ENCODE measurements around the gene TENM4. TPM values are rescaled to one million over a fixed set of nuclear protein-coding genes. Genes with fewer than 3 reads are reported as not detected.

The TENM4 gene
- total RNA-seq, 1 experiment from 2014 or later = 25.0 TPM

DNA sequence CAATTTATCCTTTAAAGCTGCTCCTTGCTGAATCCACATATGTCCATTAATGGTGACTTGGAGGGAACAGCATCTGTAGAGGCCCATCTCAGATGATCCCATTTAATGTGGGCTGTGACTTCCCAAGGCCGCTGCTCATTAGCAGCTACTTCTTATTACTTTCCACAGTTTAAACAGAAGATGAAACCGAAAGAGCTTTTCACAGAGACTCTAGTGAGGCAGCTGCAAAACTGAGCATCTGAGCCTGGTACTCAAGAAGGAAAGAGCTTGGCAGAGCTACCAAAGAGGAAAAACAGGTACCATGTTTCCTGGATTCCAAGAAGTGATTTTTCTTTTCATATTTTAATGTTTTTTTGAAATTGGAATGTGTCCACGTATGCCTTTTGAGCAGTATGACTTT, 755.7 kb downstream of the TENM4 start:
- no peak overlapping the region for H3K4me3 Mint-ChIP-seq
- TF ChIP-seq FOXJ3 (CRISPR knock-in tag; IDR thresholded peaks at IDR 0.05; ENCODE audit: borderline replicate concordance) (no peak), SMAD3 (CRISPR knock-in tag; IDR thresholded peaks at IDR 0.05; ENCODE audit: borderline replicate concordance) (no peak), GABPB1 (CRISPR knock-in tag; IDR thresholded peaks at IDR 0.05) (no peak), NR3C1 (CRISPR knock-in tag; conservative IDR thresholded peaks at IDR 0.05; ENCODE audit: low read depth) (no peak), ZNF396 (CRISPR knock-in tag; IDR thresholded peaks at IDR 0.05; ENCODE audit: borderline replicate concordance) (no peak), FOXK1 (CRISPR knock-in tag; IDR thresholded peaks at IDR 0.05) (no peak), JAZF1 (CRISPR knock-in tag; IDR thresholded peaks at IDR 0.05) (no peak), JUN (CRISPR knock-in tag; IDR thresholded peaks at IDR 0.05) (no peak), CREB1 (CRISPR knock-in tag; IDR thresholded peaks at IDR 0.05) (no peak), NR1H2 (CRISPR knock-in tag; IDR thresholded peaks at IDR 0.05) (no peak), ZNF219 (CRISPR knock-in tag; IDR thresholded peaks at IDR 0.05; ENCODE audit: borderline replicate concordance) (no peak)
- TF ChIP-seq, protein P1, sequence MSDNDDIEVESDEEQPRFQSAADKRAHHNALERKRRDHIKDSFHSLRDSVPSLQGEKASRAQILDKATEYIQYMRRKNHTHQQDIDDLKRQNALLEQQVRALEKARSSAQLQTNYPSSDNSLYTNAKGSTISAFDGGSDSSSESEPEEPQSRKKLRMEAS (CRISPR knock-in tag; IDR thresholded peaks at IDR 0.05) = no peak
- TF ChIP-seq, protein P2, sequence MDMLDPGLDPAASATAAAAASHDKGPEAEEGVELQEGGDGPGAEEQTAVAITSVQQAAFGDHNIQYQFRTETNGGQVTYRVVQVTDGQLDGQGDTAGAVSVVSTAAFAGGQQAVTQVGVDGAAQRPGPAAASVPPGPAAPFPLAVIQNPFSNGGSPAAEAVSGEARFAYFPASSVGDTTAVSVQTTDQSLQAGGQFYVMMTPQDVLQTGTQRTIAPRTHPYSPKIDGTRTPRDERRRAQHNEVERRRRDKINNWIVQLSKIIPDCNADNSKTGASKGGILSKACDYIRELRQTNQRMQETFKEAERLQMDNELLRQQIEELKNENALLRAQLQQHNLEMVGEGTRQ (CRISPR knock-in tag; IDR thresholded peaks at IDR 0.05) = no peak
- TF ChIP-seq, protein P3, sequence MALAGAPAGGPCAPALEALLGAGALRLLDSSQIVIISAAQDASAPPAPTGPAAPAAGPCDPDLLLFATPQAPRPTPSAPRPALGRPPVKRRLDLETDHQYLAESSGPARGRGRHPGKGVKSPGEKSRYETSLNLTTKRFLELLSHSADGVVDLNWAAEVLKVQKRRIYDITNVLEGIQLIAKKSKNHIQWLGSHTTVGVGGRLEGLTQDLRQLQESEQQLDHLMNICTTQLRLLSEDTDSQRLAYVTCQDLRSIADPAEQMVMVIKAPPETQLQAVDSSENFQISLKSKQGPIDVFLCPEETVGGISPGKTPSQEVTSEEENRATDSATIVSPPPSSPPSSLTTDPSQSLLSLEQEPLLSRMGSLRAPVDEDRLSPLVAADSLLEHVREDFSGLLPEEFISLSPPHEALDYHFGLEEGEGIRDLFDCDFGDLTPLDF (CRISPR knock-in tag; IDR thresholded peaks at IDR 0.05) = no peak
- TF ChIP-seq, protein P4, sequence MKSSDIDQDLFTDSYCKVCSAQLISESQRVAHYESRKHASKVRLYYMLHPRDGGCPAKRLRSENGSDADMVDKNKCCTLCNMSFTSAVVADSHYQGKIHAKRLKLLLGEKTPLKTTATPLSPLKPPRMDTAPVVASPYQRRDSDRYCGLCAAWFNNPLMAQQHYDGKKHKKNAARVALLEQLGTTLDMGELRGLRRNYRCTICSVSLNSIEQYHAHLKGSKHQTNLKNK (CRISPR knock-in tag; IDR thresholded peaks at IDR 0.05) = no peak
- TF ChIP-seq, protein P5, sequence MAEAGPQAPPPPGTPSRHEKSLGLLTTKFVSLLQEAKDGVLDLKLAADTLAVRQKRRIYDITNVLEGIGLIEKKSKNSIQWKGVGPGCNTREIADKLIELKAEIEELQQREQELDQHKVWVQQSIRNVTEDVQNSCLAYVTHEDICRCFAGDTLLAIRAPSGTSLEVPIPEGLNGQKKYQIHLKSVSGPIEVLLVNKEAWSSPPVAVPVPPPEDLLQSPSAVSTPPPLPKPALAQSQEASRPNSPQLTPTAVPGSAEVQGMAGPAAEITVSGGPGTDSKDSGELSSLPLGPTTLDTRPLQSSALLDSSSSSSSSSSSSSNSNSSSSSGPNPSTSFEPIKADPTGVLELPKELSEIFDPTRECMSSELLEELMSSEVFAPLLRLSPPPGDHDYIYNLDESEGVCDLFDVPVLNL (CRISPR knock-in tag; IDR thresholded peaks at IDR 0.05; ENCODE audit: borderline replicate concordance, low read depth) = no peak
- TF ChIP-seq, protein P6, sequence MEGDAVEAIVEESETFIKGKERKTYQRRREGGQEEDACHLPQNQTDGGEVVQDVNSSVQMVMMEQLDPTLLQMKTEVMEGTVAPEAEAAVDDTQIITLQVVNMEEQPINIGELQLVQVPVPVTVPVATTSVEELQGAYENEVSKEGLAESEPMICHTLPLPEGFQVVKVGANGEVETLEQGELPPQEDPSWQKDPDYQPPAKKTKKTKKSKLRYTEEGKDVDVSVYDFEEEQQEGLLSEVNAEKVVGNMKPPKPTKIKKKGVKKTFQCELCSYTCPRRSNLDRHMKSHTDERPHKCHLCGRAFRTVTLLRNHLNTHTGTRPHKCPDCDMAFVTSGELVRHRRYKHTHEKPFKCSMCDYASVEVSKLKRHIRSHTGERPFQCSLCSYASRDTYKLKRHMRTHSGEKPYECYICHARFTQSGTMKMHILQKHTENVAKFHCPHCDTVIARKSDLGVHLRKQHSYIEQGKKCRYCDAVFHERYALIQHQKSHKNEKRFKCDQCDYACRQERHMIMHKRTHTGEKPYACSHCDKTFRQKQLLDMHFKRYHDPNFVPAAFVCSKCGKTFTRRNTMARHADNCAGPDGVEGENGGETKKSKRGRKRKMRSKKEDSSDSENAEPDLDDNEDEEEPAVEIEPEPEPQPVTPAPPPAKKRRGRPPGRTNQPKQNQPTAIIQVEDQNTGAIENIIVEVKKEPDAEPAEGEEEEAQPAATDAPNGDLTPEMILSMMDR (IDR thresholded peaks at IDR 0.05) = no peak
- TF ChIP-seq, protein P7, sequence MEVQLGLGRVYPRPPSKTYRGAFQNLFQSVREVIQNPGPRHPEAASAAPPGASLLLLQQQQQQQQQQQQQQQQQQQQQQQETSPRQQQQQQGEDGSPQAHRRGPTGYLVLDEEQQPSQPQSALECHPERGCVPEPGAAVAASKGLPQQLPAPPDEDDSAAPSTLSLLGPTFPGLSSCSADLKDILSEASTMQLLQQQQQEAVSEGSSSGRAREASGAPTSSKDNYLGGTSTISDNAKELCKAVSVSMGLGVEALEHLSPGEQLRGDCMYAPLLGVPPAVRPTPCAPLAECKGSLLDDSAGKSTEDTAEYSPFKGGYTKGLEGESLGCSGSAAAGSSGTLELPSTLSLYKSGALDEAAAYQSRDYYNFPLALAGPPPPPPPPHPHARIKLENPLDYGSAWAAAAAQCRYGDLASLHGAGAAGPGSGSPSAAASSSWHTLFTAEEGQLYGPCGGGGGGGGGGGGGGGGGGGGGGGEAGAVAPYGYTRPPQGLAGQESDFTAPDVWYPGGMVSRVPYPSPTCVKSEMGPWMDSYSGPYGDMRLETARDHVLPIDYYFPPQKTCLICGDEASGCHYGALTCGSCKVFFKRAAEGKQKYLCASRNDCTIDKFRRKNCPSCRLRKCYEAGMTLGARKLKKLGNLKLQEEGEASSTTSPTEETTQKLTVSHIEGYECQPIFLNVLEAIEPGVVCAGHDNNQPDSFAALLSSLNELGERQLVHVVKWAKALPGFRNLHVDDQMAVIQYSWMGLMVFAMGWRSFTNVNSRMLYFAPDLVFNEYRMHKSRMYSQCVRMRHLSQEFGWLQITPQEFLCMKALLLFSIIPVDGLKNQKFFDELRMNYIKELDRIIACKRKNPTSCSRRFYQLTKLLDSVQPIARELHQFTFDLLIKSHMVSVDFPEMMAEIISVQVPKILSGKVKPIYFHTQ (CRISPR knock-in tag; IDR thresholded peaks at IDR 0.05) = no peak
- no peaks in the 10 kb centered on the region for H3K27me3 Mint-ChIP-seq (ENCODE audit: low read depth)
- H3K27ac Mint-ChIP-seq = no peak overlapping the region
- H3K4me1 Mint-ChIP-seq = peaks cover 33% of the 10 kb centered on the region
- H3K9me3 Mint-ChIP-seq = peaks cover 2% of the 10 kb centered on the region; the same call in 1 of the 2 replicates
- DNase-seq (ENCODE audit: low spot score) = no peak
- ChIA-PET POLR2A (interaction anchor here (0.7 kb wide), 1 partner anchor 372 kb away, joined by 5 read pairs; no protein-coding TSS in a partner anchor), CTCF (interaction anchor here (2.2 kb wide), 1 partner anchor 40 kb away, joined by 10 read pairs; no protein-coding TSS in a partner anchor)
- H3K36me3 Mint-ChIP-seq = peaks cover 3% of the 10 kb centered on the region; the same call in 1 of the 2 replicates
- no peak for ATAC-seq

Data from WTC11 (cell line).